ENCODE data around the gene ARHGEF19.

DNA sequence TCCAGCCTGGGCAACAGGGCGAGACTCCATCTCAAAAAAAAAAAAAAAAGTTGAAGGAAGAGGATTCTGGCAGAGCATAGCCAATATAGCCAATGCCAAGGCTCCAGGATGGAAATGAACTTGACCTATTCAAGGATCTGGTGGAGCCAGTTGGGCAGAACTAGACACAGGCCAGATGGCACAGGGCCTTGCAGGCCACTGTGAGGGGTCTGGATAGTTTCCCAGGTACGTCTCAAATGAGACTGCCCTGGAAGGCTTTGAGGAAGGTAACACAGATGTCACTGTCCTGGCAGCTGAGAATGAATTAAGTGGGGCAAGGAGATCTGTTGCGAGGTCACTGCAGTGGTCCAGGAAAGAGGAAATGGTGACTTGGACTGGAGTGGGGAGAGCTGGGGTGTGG, 12.0 kb upstream of the ARHGEF19 start:
- TF ChIP-seq CTCF (conservative IDR thresholded peaks at IDR 0.05; ENCODE audit: low read depth, low read length) (no peak), POLR2A (IDR thresholded peaks at IDR 0.05; ENCODE audit: low read depth, low read length) (no peak), FOS (IDR thresholded peaks at IDR 0.05; ENCODE audit: low read depth, low read length) (no peak), RAD21 (IDR thresholded peaks at IDR 0.05; ENCODE audit: low read length) (no peak), BHLHE40 (IDR thresholded peaks at IDR 0.05; ENCODE audit: low read depth, low read length) (no peak), RFX5 (IDR thresholded peaks at IDR 0.05; ENCODE audit: low read depth, low read length) (no peak), MAZ (IDR thresholded peaks at IDR 0.05; ENCODE audit: borderline replicate concordance, low read depth, low read length) (no peak), USF2 (IDR thresholded peaks at IDR 0.05; ENCODE audit: low read depth, low read length) (no peak), NFE2L2 (IDR thresholded peaks at IDR 0.05; ENCODE audit: low read depth, low read length) (no peak), CEBPB (IDR thresholded peaks at IDR 0.05; ENCODE audit: low read depth, low read length) (no peak)
- TF ChIP-seq, protein P1, sequence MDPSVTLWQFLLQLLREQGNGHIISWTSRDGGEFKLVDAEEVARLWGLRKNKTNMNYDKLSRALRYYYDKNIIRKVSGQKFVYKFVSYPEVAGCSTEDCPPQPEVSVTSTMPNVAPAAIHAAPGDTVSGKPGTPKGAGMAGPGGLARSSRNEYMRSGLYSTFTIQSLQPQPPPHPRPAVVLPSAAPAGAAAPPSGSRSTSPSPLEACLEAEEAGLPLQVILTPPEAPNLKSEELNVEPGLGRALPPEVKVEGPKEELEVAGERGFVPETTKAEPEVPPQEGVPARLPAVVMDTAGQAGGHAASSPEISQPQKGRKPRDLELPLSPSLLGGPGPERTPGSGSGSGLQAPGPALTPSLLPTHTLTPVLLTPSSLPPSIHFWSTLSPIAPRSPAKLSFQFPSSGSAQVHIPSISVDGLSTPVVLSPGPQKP (IDR thresholded peaks at IDR 0.05; ENCODE audit: borderline replicate concordance, low read depth, low read length) = no peak
